Measurements from ENCODE around the gene ENAH.
"Not testable (repeated sequence)": the region's sequence is repeated elsewhere in the genome, so short reads cannot be mapped to it uniquely, and the experiment has no call there.

Gene ENAH

DNA sequence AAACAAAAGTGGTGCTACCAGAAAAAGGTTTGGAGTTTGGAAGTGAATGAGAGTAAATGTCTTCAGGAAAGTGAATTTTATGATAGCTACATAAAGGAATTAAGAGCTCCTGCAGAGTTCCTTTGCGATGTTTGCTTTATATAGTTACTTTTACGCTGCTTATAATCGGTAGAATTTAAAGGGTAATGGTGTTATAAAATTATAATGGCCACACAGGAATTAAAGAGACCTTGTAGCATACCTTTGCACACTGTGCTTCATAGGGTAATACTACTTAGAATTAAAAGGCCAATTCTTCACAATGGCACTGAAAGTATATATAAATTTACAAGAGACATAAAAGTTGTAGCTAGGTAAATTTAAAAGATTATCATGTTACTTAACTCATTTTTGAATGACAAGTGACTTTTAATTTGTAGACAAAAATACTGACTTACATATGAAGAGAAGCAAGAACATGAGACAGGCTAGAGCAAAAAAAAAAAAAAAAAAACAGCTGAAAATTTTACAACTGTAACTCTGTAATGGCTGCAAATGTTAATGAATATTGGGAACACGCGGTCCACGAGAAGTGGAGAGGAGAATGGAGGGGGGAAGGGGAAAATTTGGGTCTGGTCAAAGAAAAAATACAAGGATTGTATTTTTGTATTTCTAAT lies 159.2 kb downstream of the ENAH start:
- DNase-seq (ENCODE audit: low read depth in 2 of 2) = no peak

DNA sequence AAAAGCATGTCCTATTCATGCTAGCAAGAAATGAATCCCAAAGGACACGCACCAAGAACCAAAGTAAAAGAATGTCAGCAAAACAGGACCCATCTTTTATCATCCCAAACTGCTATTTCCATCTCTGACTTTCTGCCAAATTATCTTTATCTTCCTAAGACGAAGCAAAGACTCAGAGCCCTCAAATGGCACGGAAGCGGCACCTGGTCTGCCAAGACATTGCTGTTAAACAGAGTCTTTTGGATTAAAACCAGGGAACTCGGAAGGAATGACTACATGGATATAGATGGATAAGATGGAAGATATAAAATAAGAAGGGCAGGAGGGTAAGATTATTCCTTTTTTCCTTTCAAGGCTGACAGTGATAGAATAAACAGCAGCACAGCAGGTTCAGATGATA lies 164.2 kb downstream of the ENAH start:
- no peak for DNase-seq (ENCODE audit: low read depth in 2 of 2)

DNA sequence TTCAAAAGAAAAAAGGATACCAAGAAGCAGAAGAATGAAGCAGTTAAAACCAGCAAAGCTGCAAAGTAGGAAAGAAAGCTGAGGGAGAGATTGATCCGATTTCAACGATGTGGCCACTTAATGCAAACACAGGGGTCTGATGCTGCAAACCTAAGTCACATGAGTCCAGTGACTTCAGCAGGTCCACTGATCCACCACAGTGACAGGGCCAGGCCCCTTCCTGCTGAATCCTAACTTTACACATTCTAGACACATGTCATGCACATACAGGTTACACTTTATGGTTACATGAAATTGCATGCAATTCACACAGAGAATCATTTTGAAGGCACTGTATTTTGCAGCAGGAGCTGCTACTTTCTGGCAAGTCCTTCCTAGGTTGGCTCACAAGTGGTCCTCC lies 166.1 kb downstream of the ENAH start:
- DNase-seq (ENCODE audit: low read depth in 2 of 2) = no peak

DNA sequence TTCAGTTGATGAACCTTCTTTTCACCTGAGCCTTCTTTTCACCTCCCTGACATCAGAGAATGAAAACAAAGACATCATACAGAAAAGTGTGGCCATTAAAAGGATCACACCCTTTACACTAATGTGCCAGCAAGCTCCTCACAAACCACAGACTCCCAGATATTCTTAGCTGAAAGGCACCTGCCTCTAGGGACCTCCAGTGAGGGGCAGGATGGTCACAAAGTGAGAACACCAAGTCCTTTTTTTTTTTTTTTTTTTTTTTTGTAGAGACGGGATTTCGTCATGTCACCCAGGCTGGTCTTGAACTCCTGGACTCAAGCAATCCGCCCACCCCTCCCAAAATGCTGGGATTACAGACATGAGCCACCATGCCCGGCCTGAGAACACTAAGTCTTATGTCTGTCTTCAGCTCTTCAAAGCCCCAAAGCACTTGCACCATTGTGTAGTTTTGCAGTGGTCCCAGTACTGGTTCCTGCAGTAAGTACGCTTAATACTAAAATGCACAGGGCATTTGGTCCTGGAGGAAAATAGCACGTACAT lies 166.9 kb downstream of the ENAH start:
- no peak for DNase-seq (ENCODE audit: low read depth in 2 of 2)

DNA sequence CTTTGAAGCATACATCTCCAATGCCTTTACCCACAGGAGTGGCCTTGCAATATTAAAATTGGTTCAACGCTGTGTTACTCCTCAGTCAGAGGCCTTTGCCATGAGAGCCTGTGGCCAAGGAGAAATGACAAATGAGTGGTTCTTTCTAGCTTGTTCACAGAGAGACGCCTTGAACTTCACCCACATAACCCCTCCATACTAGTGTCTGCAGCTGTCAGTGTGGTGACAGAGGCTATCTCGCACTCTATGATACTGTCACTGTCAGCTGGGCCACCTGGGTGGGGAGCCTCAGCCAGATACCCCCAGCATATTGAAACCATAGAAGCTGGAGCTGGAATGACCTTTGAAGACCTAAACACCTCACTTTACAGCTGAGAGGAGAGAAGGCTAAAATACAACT lies 167.7 kb downstream of the ENAH start:
- no peak for DNase-seq (ENCODE audit: low read depth in 2 of 2)

DNA sequence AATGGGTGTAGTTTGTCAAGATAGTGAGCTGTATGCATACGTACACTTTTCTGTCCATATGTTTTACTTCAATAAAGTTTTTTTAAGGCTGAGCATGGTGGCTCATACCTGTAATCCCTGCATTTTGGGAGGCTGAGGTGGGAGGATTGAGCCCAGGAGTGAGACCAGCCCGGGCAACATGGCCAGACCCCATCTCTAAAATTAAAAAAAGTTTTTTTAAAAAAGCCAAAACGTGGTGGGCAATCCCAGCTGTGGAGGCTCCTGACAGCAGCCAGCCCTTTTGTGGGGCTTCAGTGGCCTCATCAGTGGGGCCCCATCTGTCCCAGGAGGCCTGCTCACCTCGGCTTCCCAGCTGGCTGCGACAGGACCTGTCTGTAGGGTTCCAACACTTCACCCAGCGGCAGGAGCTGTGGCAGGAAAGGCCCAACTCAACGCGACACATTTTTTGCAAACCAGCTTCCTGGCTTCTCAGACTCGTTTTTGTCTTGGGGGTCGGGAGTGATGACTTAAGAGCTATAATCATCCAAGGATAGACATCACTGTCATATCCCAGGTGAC lies 168.2 kb downstream of the ENAH start:
- no peak for DNase-seq (ENCODE audit: low read depth in 2 of 2)

DNA sequence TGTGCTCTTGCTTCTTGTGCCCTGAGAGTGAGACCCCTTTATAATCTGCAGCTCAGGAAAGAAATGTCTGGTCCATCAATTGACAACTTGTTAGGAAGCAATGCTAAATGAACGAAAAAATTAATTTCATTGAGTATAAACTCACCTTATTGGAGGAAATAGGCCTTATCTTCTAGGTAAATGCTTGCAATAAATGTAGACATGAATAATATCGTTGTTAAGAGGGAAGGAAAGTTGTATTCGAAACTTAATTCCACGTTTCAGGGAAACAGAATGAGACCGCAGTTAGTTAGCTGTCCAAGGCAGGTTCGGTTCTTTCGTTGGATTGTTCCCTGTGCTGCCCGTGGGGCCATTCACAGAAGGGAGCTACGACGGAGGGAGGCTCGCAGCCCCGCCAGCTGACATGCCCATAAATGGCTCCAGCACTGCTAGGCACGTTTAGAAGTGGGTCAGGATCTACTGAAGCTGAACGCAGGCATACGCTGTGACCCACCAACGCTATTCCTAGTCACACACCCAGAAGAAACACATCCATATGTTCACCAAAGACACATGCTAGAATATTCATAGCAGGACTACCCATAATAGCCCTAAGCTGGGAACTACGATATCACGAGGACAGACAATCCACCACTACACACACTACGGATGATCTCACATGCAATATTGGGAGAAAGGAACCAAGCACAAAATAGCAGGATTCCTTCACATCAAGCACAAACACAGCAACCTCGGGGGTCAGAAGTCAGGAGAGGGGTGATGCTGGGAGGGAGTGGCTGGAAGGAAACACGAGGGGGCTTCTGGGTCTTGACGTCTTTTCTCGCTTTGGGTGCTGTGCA lies 168.9 kb downstream of the ENAH start:
- no peak for DNase-seq (ENCODE audit: low read depth in 2 of 2)

DNA sequence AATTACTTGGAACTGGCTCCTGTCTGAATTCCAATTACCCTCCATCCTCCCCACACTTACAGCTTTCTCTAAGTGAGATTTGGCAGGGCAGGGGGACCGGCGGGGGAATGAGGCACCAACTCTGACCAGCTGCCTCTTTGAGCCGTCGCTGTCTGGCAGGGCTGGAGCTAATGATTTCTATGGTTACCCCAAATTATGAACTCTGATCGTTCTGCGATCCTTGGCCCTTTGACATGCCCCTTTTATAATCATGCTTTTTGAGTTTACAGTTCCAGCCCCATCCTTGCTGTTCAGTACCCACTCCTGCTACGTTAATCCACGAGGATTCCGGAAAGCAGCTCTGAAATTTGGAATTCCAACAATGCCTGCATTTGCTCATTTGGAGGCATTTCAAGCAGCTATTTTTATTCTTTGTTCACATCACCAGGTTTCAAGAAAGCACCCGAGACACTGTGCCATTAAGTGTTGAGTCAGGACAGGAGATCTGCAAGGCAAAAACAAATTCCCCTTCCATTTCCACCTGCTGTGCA lies 170.4 kb downstream of the ENAH start:
- no peak for DNase-seq (ENCODE audit: low read depth in 2 of 2)

DNA sequence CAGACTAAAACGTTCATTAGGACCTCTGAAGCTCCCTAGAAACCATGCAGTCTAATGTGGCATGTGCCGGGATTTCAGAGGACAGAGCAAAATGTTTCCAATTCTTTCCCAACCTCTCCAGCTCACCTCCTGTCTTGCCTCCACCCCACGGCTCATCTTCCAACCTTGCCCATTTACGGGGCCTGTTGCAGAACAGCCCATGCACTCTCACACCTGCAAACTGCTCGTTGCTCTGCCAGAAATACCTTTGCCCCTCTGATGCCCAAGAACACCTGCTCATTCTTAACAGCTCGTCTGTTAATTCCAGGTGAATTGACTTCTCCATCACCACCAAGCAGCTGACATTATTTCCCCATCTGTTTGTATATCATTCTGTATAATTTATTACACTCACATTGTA lies 171.2 kb downstream of the ENAH start:
- no peak for DNase-seq (ENCODE audit: low read depth in 2 of 2)

DNA sequence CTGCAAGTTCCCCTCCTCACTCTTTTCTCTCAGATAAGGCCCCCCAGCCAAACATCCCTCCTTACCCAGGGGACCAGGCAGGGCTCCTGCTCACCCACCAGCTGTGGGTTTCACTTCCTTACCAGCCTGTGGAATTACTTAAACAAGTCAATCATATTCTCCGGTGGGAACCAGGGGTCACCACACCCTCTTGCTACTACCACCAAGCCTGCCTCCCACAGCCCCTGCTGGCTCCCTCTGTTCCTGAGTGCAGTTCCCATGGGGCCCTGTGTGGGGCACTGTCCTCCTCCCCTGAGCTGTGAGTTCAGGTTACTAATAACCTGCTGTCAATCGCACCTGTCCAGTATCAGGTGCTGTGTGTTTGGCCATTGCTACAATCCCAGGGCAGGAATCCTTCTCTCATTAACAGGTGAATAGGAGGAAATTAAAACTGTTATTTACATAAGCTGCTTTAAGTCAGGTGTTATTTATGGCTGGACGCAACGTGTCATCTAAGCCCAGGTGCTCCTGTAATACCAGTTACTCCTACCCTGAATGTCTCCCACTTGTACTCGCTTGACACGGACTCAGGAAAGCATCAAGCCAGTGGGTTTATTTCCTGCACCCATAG lies 172.0 kb downstream of the ENAH start:
- DNase-seq (ENCODE audit: low read depth in 2 of 2) = no peak

DNA sequence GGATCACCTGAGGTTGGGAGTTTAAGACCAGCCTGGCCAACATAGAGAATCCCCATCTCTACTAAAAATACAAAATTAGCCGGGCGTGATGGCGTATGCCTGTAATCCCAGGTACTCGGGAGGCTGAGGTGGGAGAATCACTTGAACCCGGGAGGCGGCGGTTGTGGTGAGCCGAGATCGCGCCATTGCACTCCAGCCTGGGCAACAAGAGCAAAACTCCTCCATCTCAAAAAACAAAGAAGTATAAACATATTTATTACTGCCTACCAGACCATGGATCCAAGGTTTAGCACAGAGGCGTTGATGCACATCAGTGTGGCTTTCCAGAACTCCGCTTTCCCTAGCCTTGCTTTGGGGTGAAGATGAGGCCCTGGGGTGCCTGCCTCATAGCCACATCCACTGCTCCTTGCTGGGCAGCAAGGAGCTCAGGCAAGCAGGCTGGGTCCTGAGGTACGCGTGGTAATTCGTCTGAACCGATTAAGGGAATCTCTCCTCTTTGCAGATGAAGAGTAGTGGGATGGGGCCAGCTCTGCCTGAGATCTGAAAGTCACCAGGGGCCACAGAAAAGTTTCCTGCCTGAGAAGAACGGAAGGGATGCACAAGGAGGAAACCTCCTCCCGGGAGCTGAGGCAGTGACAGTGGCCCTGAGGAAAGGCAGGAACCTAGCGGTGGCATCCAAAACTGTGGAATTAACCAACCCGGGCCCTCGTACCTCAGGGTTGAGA lies 172.8 kb downstream of the ENAH start:
- DNase-seq (ENCODE audit: low read depth in 2 of 2) = no peak

DNA sequence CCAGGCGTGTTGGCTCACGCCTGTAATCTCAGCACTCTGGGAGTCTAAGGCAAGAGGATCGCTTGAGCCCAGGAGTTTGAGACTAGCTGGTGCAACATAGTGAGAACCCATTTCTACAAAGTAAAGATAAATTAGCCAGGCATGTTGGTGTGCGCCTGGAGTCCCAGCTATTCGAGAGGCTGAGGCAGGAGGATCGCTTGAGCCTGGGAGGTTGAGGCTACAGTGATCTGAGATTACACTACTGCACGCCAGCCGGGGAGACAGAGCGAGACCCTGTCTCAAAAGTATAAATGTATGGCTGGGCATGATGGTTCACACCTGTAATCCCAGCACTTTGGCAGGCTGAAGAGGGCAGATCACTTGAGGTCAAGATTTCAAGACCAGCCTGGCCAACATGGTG lies 173.6 kb downstream of the ENAH start:
- no peak for DNase-seq (ENCODE audit: low read depth in 2 of 2)

DNA sequence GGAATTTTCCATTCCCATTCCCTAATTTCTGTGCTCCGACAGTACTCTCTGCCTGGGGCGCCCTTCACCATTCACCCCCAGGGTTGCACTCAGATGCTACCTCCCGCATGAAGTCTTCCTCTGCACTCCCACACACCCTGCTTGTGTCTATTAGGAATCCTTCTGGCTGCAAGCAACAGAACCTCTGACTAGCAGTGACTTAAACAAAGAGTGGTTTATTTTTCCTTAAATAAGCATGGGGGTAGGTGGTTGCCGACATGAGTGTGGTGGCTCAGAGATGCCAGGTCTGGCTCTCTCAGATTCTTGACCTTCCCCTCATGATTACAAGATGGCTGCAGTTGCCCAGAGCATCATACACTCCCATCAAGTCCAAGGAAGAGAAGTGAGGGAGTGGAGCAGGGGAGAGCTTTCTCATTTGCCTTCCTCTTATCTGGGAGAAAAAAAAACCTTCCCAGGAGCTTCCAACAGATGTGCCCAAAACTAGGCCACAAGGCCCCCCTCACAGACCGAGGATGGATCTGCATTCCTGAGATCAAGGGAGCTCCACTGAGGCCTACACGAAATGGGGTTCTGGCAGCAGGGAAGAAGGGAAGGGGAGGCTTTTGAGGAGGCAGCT lies 175.5 kb downstream of the ENAH start:
- DNase-seq (ENCODE audit: low read depth in 2 of 2) = no peak

DNA sequence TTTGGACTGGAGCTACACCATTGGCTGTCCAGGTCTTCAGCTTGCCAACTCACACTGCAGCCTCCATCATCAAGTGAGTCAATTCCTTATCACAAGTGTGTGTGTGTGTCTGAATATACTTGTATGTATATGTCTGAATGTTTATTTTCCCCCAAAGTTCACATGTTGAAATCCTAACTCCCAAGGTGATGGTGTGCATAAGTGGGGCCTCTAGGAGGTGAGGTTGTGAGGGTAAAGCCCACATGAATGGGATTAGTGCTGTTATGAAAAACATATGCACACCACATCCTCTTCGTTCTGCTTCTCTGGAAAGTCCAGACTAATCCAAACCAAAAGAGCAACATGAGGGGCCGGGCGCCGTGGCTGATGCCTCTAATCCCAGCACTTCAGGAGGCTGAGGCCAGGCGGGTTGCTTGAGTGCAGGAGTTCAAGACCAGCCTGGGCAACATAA lies 176.4 kb downstream of the ENAH start:
- no peak for DNase-seq (ENCODE audit: low read depth in 2 of 2)

DNA sequence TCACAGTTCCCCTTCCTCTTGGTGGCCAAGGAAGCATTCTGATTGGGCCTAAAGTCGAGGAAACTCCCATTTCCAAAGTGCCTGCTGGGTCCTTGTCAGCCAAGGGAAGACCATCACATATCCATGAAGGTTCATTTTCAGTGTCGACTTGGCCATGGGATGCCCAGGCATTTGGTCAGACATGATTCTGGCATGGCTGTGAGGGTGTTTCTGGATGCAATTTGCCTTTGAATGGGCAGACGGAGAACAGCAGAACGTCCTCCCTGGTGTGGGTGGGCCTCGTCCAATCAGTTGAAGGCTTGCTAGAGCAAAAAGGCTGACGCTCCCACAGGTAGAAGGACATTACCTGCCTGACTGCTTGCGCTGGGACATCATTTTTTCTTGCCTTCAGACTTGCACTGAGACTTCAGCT lies 176.8 kb downstream of the ENAH start:
- no peak for DNase-seq (ENCODE audit: low read depth in 2 of 2)

DNA sequence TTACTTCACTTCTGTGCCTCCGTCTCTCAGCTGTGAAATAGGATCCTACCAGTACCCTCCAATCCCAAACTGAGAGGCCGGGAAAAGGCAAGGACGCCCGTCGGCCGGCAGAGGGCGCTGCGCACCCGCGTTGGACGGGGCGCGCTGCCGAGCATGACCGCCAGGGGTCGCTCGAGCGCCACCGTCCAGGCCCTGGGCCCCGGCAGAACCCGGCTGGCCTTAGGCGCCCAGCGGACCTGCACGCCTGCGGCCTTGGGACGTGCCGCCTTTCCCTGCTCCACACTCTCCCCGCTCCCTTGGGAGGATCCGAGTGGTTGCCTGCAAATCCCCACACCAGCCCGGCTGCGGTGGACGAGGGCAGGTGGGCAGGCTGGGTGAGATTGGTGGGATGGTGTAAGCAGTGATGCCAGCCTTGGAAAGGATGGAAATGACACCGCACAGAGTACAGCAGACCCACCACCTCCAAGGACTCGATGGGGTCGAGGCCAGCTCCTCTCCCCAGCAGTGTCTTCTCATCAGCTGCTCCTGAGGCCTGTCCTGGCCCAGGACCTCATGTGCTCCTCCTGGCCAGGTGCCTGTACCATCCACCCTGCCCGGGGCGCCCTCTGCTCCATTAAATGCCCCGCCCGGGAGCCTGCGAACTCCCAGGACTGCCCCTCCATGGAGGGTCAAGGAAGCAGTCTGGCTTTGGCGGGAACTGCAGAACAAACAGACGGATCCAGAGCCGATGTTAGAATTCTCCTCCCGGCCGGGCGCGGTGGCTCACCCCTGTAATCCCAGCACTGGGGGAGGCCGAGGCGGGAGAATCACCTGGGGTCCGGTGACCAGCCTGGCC lies 177.7 kb downstream of the ENAH start:
- DNase-seq (ENCODE audit: low read depth in 2 of 2) = peak; percentile 43 to 47

DNA sequence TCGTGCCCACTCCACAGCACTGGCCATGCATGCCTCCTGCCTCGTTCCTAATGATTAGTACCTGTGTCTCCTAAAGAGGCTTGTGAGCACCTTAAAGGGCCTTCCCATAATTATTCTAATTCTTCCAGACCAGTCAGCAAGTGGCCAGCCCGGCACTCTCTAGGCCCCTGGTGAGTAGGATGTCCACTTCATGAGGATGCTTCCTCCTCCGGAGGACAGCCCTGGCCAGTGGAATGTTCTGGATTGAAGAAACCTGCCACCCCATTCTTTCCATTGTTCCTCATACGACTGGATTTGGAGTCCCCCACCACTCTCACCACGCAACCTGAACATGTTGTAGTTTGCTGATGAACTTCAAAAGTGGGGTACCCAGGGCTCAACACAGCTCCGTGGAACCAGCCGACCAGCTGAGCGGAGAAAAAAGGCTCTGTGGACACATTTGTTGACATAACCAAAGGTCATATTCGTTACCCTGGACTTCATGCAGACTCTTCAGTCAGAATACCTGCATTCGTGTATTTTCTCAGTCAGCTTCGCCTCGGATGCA lies 178.4 kb downstream of the ENAH start:
- no peak for DNase-seq (ENCODE audit: low read depth in 2 of 2)

DNA sequence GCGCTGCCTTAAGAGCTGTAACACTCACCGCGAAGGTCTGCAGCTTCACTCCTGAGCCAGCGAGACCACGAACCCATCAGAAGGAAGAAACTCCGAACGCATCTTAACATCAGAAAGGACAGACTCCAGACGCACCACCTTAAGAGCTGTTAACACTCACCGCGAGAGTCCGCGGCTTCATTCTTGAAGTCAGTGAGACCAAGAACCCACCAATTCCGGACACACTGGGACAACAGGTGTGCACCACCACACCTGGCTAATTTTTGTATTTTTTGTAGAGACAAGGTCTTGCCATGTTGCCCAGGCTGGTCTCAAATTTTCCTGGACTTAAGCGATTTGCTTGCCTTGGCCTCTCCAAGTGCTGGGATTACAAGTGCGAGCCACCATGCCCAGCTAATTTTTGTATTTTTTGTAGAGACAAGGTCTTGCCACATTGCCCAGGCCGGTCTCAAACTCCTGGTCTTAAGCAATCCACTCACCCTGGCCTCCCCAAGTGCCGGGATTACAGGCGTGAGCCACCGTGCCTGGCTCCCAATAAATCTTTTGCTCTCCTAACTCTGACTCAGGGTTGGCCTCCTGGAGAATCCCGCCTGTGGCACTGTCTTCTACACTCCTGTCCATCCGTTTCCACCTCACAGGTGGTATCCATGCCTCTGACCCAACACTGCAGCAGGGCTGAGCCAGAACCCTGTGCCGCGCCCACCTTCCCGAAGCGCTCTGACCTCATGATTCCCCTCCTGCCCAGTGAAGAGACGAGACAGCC lies 179.1 kb downstream of the ENAH start:
- DNase-seq (ENCODE audit: low read depth in 2 of 2) = not testable (repeated sequence)

DNA sequence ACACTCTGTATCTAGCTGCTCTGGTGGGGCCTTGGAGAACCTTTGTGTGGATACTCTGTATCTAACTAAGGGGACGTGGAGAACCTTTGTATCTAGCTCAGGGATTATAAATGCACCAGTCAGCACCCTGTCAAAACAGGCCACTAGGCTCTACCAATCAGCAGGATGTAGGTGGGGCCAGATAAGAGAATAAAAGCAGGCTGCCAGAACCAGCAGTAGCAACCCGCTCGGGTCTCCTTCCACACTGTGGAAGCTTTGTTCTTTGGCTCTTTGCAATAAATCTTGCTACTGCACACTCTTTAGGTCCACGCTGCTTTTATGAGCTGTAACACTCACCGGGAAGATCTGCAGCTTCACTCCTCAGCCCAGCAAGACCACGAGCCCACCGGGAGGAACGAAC lies 179.7 kb downstream of the ENAH start:
- not testable (repeated sequence) for DNase-seq (ENCODE audit: low read depth in 2 of 2)
